Endometrial microvascular endothelial cells (primary cell): ENCODE data around the gene MAP7. TPM values are rescaled to one million over a fixed set of nuclear protein-coding genes. Genes with fewer than 3 reads are reported as not detected.

ENCODE experiments used
- in situ Hi-C: cut with HindIII; loops from 2 replicates; pipeline ENCODE4 v1.10.0; 2017; ENCODE audit warnings: low sequenced_read_pairs, low pct_unique_long_range_greater_than_20kb; ENCODE audit errors: inconsistent ontology term
- total RNA-seq: library from RNA; depleted of rRNA; stranded (reverse); fragments of >200 nt; gene quantifications from one replicate; pipeline ENCODE4 v1.2.3, GENCODE V29; 2015; ENCODE audit errors: inconsistent ontology term

The MAP7 gene
- total RNA-seq, 1 donor from 2014 or later: not detected

- in situ Hi-C loops: no loop called here
Measured at GRCh38 chr6:136371959-136372358, 178.3 kb downstream of the MAP7 start.

DNA sequence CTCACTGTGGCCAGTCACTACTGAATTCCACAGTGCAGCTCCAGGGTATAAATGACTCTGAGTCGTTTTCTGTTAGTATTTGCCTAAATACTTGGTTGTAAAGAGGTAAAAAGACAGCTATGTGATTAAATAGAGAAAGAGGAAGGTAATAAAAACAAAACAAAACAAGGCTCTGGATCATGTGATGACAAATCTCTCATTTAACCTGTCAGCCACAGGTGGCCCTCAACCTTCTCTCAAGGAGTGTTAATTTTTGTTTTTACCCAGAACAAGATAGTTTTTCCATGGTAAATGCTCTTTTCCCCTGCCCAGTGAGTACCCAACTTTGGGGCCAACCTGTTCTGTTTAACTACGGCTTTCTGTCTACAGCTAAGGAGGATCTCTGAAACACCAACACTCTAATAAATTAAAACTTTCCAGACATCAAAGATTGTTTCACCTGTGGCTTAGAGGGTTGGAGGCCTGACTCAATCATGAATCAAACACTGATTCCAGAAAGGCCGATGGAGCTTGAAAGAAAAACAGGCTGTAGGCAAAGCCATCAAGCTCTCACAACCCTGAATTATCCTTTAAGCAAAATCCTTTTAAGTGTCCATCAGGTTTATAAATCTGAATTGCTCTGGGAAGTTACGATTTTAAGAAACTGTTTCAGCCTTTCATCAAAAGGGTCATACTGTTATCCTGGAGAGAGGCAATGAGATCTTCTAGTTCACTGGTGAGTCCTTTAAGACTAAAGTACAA is 179.1 kb downstream of the MAP7 start:
- in situ Hi-C loops: no loop called here

GRCh38 chr6:136365776-136366354 is 184.4 kb downstream of the MAP7 start:
- in situ Hi-C loops: no loop called here

GRCh38 chr6:136362421-136363356 is 187.5 kb downstream of the MAP7 start:
- in situ Hi-C loops: no loop called here

DNA sequence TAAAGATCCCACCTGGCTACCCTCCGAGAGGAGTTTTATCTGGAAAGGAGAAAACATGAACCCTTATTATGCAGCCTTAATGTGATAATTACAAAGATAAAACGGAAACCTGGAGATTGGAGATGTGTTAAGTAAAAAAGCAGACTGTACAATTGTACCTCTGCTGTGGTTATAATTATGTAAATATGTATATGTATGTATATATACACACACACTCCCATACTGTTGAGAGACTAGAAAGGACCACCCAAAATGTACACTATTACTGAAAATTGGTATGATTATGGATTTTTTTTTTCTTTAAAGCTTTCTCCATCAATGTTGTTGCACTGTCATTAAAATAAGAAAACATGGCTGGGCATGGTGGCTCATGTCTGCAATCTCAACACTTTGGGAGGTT is 188.4 kb downstream of the MAP7 start:
- in situ Hi-C loops: no loop called here

GRCh38 chr6:136360783-136361182 is 189.4 kb downstream of the MAP7 start:
- in situ Hi-C loops: no loop called here

GRCh38 chr6:136359851-136360250 is 190.4 kb downstream of the MAP7 start:
- in situ Hi-C loops: no loop called here

- in situ Hi-C loops: no loop called here
Measured at GRCh38 chr6:136351518-136352110, 198.6 kb downstream of the MAP7 start.

DNA sequence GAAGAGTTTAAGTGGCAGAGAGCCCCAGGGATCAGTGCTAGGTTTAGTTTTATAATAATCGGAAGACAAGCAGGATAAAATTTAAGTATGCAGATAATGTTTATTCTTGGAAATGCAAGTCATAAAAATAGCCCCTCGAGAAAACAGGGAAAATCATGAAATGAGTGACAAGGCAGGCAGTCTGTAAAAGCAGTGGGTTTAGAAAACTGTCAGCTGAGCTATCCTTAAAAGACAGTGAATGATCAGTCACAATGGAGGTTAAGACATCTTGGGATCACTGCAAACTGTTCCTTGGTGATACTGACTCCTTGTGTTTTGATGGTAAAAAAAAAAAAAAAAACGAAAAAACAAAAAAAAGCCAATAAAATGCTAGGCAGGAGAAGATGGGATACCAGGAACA is 199.3 kb downstream of the MAP7 start:
- in situ Hi-C loops: no loop called here

GRCh38 chr6:136347847-136348246 is 202.4 kb downstream of the MAP7 start:
- in situ Hi-C loops: no loop called here

DNA sequence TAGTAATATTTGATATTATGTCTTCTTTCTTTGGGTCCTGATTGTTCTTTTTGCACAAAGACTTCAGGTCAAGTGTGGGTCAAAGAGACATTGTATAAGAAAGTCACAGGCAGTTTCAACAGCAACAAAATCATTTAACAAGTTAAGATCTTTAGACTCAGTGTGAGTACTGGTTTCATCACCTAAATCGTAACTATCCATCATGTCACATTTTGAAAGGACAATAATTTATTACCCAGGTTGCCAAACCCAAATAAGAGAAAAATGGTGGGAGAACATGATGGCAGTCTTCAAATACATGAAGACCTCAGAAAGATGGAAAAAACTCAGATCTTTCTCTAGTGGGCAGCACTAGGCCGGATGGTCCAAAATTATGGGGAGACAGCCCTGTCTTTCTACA is 205.1 kb downstream of the MAP7 start:
- in situ Hi-C loops: no loop called here

GRCh38 chr6:136344420-136344819 is 205.8 kb downstream of the MAP7 start:
- in situ Hi-C loops: no loop called here

DNA sequence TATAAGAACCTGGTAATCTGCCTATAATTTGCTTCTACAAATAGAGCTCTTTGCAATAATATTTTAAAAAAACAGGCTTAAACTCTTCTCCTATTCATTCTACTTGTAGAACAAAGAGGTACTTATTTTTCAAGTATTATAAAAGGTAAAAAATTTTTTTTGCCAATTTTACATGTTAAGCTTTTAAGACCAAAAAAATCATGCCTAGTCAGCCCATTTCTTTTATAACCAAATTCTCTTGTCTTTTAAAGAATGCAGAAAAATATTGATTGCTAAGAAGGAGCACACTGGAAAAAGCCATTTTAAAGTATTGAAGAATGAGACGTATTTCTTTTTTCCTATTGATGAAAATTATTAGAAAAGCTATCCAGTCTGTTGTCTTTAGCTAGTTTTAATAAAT is 206.5 kb downstream of the MAP7 start:
- in situ Hi-C loops: no loop called here

DNA sequence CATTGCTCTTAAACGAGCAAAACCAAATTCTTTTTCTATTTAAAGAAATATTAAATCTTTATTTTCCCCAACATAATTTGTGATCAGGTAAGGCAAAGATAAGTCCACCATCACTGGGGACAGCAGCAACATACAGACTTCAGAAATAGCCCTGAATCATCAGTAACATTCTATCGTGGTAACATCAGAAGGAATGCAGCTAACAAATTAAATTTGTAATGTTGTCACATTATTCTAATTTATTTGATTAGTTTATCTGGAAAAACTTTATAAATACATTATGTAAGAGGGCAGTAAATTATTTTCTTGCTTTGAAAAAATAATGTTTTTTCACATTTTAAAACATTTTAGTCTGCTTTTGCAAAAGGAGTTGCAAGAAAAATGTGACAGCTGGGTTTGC is 206.9 kb downstream of the MAP7 start:
- in situ Hi-C loops: no loop called here

DNA sequence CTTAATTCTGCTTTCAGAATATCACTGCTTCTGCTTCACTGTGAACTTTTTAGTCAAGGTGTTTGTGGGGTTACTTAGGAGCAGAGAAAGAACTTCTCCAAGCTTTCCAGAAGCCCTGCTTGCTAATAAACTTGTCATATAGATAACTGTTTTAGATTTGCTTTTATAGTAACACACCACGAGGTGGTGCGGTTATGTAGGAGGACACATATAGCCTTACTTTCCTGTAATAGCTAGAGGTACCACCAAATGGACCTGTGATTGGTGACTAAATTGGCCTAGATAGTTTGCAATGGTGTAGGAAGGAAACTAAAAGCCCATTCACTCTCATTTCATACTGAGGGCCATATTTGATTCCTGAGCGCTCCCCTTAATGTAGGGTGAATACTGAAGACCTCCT is 208.3 kb downstream of the MAP7 start:
- in situ Hi-C loops: no loop called here

DNA sequence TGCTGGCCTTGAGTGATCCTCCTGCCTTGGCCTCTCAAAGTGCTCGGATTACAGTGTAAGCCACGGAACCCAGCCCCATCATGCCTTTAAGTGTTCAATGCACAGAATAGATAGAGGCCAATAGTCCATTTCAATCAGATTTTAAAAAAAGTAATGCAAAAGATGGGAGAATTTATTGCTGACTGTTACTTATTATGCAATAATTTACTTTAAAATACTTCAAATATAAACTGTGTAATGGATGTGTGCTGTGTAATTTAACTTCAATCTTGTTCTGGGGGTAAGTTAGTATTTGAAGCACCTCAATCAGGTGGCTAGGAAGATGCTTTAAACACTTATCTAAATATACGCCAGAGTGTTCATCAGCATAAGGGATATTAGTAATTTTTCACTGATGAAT is 208.9 kb downstream of the MAP7 start:
- in situ Hi-C loops: no loop called here

DNA sequence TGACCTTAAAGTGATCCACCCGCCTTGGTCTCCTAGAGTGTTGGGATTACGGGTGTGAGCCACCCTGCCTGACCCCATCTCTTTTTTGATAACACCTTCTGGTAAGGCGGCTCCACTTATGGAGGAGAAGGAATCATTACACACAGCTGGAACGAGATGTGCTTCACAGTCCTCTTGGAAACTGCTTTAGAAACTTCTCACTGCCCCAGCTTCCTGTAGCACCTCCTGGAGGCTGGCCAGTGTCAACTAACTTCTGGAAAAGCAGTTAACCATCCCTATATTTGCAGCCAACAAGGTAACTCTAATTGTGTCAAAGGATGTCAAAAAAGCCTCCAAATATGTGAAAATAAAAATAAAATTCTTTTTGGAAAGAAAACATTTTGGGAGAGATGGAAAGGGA is 211.7 kb downstream of the MAP7 start:
- in situ Hi-C loops: no loop called here

GRCh38 chr6:136337606-136338005 is 212.6 kb downstream of the MAP7 start:
- in situ Hi-C loops: no loop called here

DNA sequence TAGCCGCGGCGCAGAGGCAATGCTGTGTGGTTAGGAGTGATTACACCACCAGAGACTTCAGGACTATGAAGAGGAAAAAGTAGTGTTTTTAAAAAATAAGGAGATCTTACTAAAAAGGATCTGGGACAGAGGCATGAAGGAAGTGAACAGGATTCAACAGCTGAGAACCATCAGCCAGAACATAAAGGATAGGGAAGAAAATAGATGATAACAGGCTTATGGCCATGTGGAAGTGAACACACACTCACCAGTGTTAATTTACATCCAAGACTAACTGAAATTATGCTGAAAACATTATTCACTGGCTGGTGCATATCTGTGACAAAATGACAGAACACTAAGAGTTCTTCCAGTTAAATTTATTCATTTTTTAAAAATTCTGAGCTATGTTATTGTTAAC is 213.1 kb downstream of the MAP7 start:
- in situ Hi-C loops: no loop called here
